Mucosa of descending colon (tissue), 3 donors: ENCODE results near the gene STRAP. TPM values are rescaled to one million over a fixed set of nuclear protein-coding genes. Genes with fewer than 3 reads are reported as not detected.
A peak's percentile ranks its signal among the peaks of the same experiment; 100 is the strongest.

ENCODE experiments used
- ATAC-seq: fragments of 200-7000 bp; cut with Tn5 transposase; one replicate; pipeline ENCODE4 v1.9.1; 2020; ENCODE audit warnings: mild to moderate bottlenecking, moderate library complexity
- DNase-seq, 3 donors: peaks; one replicate each; pipeline ENCODE4 v3.0.0-alpha.2; 2020
- H3K36me3 ChIP-seq: fragments of 200-600 bp; one replicate; pipeline ENCODE4 v1.8.0; 2021; ENCODE audit warnings: low read depth, mild to moderate bottlenecking
- H3K4me1 ChIP-seq: fragments of 200-600 bp; one replicate; pipeline ENCODE4 v1.8.0; 2021; ENCODE audit warnings: low read depth, mild to moderate bottlenecking
- H3K4me3 ChIP-seq: fragments of 200-600 bp; one replicate; pipeline ENCODE4 v1.8.0; 2021; ENCODE audit warnings: mild to moderate bottlenecking
- H3K9me3 ChIP-seq: fragments of 200-600 bp; one replicate; pipeline ENCODE4 v1.8.0; 2021; ENCODE audit warnings: mild to moderate bottlenecking
- CTCF ChIP-seq: fragments of 200-600 bp; IDR thresholded peaks from one replicate; pipeline ENCODE4 v1.8.0; 2022; ENCODE audit warnings: antibody characterized with exemption, mild to moderate bottlenecking
- intact Hi-C, 2 donors: fragments of 100-400 bp; cut with DNase I in 1 of 2; cut with micrococcal nuclease in 1 of 2; formaldehyde crosslinking; loops; one replicate each; pipeline versions ENCODE4 v1.11.0 to v1.11.1; 2022; cut with DNase I, micrococcal nuclease
- total RNA-seq, 3 donors: library from RNA; stranded (reverse); fragmentation: NEBNext Ultra II Directional in 2 of 3; extraction: Animal tissue kit (Norgen Biotek cat#: 25700) in 2 of 3; gene quantifications; one replicate each; pipeline versions ENCODE4 v1.2.1 to v1.2.4, GENCODE V29; 2021 to 2023
- donor health status: DM: no; HTN: no; CAD: no; lungs with moderate emphysema.
- donor health status: DM: no; HTN: no; CAD: no.
- donor health status: DM: no; HTN: yes; CAD: no.

The STRAP gene
- total RNA-seq, 3 donors from 2014 or later: 50.5 to 86.5 (median 72.8) TPM

- TF ChIP-seq CTCF: no peak
- no peak for ATAC-seq
- no peaks in the 10 kb centered on the region for H3K9me3 ChIP-seq
Measured at GRCh38 chr12:15853877-15854276, 28.3 kb upstream of the STRAP start.

GRCh38 chr12:15854916-15855315 lies 27.3 kb upstream of the STRAP start:
- Histone ChIP-seq H3K9me3 (no peaks in the 10 kb centered on the region), H3K36me3 (no peaks in the 10 kb centered on the region), H3K4me3 (no peak overlapping the region), H3K4me1 (peaks cover 5% of the 10 kb centered on the region)
- ATAC-seq (no peak), DNase-seq (no peak)
- no peak for TF ChIP-seq CTCF
- intact Hi-C loops: loop anchor here in 1 of 2 donors (5.0 kb wide), 1 partner anchor 268 kb away; no protein-coding TSS in a partner anchor

More at GRCh38 chr12:15853877-15854276, 28.3 kb upstream of the STRAP start:
- Histone ChIP-seq H3K4me1 (peaks cover 5% of the 10 kb centered on the region), H3K4me3 (no peak overlapping the region), H3K36me3 (no peaks in the 10 kb centered on the region)
- no peak for DNase-seq
- intact Hi-C loops: no loop called here

- intact Hi-C loops: loop anchor here (1.0 to 5.0 kb wide), 2 partner anchors 265 to 268 kb away; no protein-coding TSS in a partner anchor
- ATAC-seq: no peak
- no peak overlapping the region for H3K4me3 ChIP-seq
- peaks cover 5% of the 10 kb centered on the region for H3K4me1 ChIP-seq
- no peaks in the 10 kb centered on the region for H3K36me3 ChIP-seq
- H3K9me3 ChIP-seq: no peaks in the 10 kb centered on the region
- no peak for TF ChIP-seq CTCF
- DNase-seq: no peak
Measured at GRCh38 chr12:15855646-15856045, 26.5 kb upstream of the STRAP start.

GRCh38 chr12:15856097-15856982 lies 25.8 kb upstream of the STRAP start:
- intact Hi-C loops: loop anchor here (1.0 to 5.0 kb wide), 2 partner anchors 266 to 269 kb away; no protein-coding TSS in a partner anchor
- Histone ChIP-seq H3K36me3 (no peaks in the 10 kb centered on the region), H3K9me3 (no peaks in the 10 kb centered on the region), H3K4me3 (no peak overlapping the region), H3K4me1 (peaks cover 10% of the 10 kb centered on the region)
- DNase-seq (peak in 1 of 3 donors; percentile 89), ATAC-seq (peak; percentile 67)
- peak; percentile 38 for TF ChIP-seq CTCF

- H3K9me3 ChIP-seq: no peaks in the 10 kb centered on the region
- H3K4me3 ChIP-seq: no peak overlapping the region
- no peaks in the 10 kb centered on the region for H3K36me3 ChIP-seq
- TF ChIP-seq CTCF: no peak
- H3K4me1 ChIP-seq: peaks cover 17% of the 10 kb centered on the region
- no peak for ATAC-seq
- intact Hi-C loops: loop anchor here in 1 of 2 donors (5.0 kb wide), 1 partner anchor 271 kb away; no protein-coding TSS in a partner anchor
- DNase-seq: no peak
Measured at GRCh38 chr12:15858353-15858752, 23.8 kb upstream of the STRAP start.
